ENCODE results near the gene FNDC5. TPM values are rescaled to one million over a fixed set of nuclear protein-coding genes. Genes with fewer than 3 reads are reported as not detected.

FNDC5 gene
- polyA plus RNA-seq, 2 of the 4 experiments (the other 2 are of a cell fraction), result 0.26 to 0.99 TPM

GRCh38 chr1:32900371-32900955 lies 29.8 kb upstream of the FNDC5 start:
- Histone ChIP-seq H3K9me3 (no peaks in the 10 kb centered on the region), H3K4me2 (peak overlapping the region; percentile 75), H3K4me1 (peaks cover 14% of the 10 kb centered on the region; the same call in 2 of the 3 replicates), H3K4me3 (peak overlapping the region; percentile 79), H3K27ac (peak overlapping the region; percentile 80 to 97)
- POLR2A ChIA-PET, result no interaction called here
- no peak for DNase-seq (ENCODE audit: low read depth in 1 of 2, low spot score in 1 of 2)
- ATAC-seq, result peak in 1 of 2 experiments; percentile 30; a peak in 3 of 6 replicates
- no peak for TF ChIP-seq CBX2 (IDR thresholded peaks at IDR 0.05; ENCODE audit: borderline replicate concordance, low read depth)
- no peak for TF ChIP-seq SMC3 (IDR thresholded peaks at IDR 0.05)
- no peak for TF ChIP-seq ATOH8 (CRISPR knock-in tag; IDR thresholded peaks at IDR 0.05; ENCODE audit: low read depth)
- no peak for TF ChIP-seq RFX5 (IDR thresholded peaks at IDR 0.05)
- TF ChIP-seq RARB (CRISPR knock-in tag; IDR thresholded peaks at IDR 0.05), result no peak
- no peak for TF ChIP-seq CHD2 (IDR thresholded peaks at IDR 0.05; ENCODE audit: low read length, partially characterized antibody)
- TF ChIP-seq RNF2 (IDR thresholded peaks at IDR 0.05; ENCODE audit: borderline replicate concordance, low read depth), result no peak
- TF ChIP-seq BHLHE40 (IDR thresholded peaks at IDR 0.05; ENCODE audit: low read depth, low read length), result no peak
- no peak for TF ChIP-seq EHF (CRISPR knock-in tag; IDR thresholded peaks at IDR 0.05)
- TF ChIP-seq, protein P1, sequence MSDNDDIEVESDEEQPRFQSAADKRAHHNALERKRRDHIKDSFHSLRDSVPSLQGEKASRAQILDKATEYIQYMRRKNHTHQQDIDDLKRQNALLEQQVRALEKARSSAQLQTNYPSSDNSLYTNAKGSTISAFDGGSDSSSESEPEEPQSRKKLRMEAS (IDR thresholded peaks at IDR 0.05), result no peak
- no peak for TF ChIP-seq HES2 (IDR thresholded peaks at IDR 0.05)
- no peak for TF ChIP-seq HMGXB4 (CRISPR knock-in tag; IDR thresholded peaks at IDR 0.05; ENCODE audit: borderline replicate concordance)
- TF ChIP-seq CHD4 (IDR thresholded peaks at IDR 0.05; ENCODE audit: borderline replicate concordance), result no peak
- TF ChIP-seq HOXB5 (CRISPR knock-in tag; IDR thresholded peaks at IDR 0.05), result no peak
- no peak for TF ChIP-seq TFCP2L1 (CRISPR knock-in tag; IDR thresholded peaks at IDR 0.05)
- TF ChIP-seq NPAS2 (CRISPR knock-in tag; IDR thresholded peaks at IDR 0.05; ENCODE audit: borderline replicate concordance), result no peak
- FAIRE-seq, result no peak
- CTCF ChIA-PET, result interaction anchor here (2.5 to 4.3 kb wide), 2 partner anchors 13 to 186 kb away, joined by 10 to 30 read pairs; partner anchors contain the start of gene HPCA
- 90% methylated on average over 16 of the region's 22 CpGs for WGBS (ENCODE audit: missing lambda C conversion rate)

DNA sequence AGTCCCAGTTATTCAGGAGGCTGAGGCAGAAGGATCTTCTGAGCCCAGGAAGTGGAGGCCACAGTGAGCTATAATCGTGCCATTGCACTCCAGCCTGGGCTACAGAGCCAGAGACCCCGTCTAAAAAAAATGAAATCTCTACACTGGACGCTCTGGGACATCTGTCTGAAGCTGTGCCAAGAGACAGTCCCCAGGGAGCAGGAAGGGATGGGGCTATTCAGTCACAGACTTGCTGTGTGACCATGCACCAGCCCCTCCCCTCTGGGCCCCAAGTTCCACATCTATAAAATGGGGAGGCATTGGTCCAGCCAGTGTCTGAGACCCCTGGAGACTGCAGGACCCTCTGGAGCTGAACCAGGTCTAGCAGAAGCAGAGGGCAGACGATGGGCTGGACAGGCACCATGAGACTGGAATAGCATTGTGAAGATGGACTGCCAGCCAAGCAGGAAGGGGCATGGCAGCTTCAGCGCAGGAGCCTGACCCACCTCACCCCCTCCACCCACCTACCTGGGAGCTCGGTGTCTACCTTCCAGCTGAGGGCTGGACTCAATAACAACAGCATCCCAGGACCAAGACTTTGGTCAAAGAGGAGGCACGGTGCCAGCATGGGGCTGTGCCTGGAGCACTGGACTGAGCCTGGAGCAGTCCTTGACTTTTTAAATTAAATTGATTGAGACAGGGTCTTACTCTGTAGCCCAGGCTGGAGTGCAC lies 29.0 kb upstream of the FNDC5 start:
- Histone ChIP-seq H3K4me1 (peaks cover 12% of the 10 kb centered on the region; the same call in 2 of the 3 replicates), H3K9me3 (no peaks in the 10 kb centered on the region), H3K4me3 (no peak overlapping the region), H3K27ac (no peak overlapping the region), H3K4me2 (peak overlapping the region; percentile 75; the same call in 2 of the 3 replicates)
- ATAC-seq, result peak in 1 of 2 experiments; percentile 13; a peak in 2 of 6 replicates
- no peak for DNase-seq (ENCODE audit: low read depth in 1 of 2, low spot score in 1 of 2)
- POLR2A ChIA-PET, result interaction anchor here (0.8 kb wide), 1 partner anchor 87 kb away, joined by 4 read pairs; no protein-coding TSS in a partner anchor
- CTCF ChIA-PET, result interaction anchor here (0.6 to 4.3 kb wide), 5 partner anchors 12 to 187 kb away, joined by 3 to 30 read pairs (median 3); partner anchors contain the start of gene HPCA
- no peak for FAIRE-seq
- WGBS (ENCODE audit: missing lambda C conversion rate), result 90% methylated on average over 6 of the region's 7 CpGs
- TF ChIP-seq ZNF302 (CRISPR knock-in tag; IDR thresholded peaks at IDR 0.05) (no peak), POLR2A (IDR thresholded peaks at IDR 0.05; ENCODE audit: low read length) (no peak), CHD2 (IDR thresholded peaks at IDR 0.05; ENCODE audit: low read length, partially characterized antibody) (no peak), RAD21 (conservative IDR thresholded peaks at IDR 0.05 in 1 of 2, IDR thresholded peaks at IDR 0.05 in 1 of 2) (no peak), MAFK (IDR thresholded peaks at IDR 0.05; ENCODE audit: partially characterized antibody) (no peak), NPAS2 (CRISPR knock-in tag; IDR thresholded peaks at IDR 0.05; ENCODE audit: borderline replicate concordance) (no peak), SMC3 (IDR thresholded peaks at IDR 0.05) (no peak), TP53 (CRISPR knock-in tag; IDR thresholded peaks at IDR 0.05) (no peak), ESRRA (IDR thresholded peaks at IDR 0.05; ENCODE audit: borderline replicate concordance, low read length) (no peak), BCL3 (IDR thresholded peaks at IDR 0.05) (no peak), FOXS1 (CRISPR knock-in tag; IDR thresholded peaks at IDR 0.05) (no peak), USF2 (IDR thresholded peaks at IDR 0.05) (no peak), RARB (CRISPR knock-in tag; IDR thresholded peaks at IDR 0.05) (no peak)
- TF ChIP-seq, protein P2, sequence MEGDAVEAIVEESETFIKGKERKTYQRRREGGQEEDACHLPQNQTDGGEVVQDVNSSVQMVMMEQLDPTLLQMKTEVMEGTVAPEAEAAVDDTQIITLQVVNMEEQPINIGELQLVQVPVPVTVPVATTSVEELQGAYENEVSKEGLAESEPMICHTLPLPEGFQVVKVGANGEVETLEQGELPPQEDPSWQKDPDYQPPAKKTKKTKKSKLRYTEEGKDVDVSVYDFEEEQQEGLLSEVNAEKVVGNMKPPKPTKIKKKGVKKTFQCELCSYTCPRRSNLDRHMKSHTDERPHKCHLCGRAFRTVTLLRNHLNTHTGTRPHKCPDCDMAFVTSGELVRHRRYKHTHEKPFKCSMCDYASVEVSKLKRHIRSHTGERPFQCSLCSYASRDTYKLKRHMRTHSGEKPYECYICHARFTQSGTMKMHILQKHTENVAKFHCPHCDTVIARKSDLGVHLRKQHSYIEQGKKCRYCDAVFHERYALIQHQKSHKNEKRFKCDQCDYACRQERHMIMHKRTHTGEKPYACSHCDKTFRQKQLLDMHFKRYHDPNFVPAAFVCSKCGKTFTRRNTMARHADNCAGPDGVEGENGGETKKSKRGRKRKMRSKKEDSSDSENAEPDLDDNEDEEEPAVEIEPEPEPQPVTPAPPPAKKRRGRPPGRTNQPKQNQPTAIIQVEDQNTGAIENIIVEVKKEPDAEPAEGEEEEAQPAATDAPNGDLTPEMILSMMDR (IDR thresholded peaks at IDR 0.05), result no peak
- TF ChIP-seq, protein P3, sequence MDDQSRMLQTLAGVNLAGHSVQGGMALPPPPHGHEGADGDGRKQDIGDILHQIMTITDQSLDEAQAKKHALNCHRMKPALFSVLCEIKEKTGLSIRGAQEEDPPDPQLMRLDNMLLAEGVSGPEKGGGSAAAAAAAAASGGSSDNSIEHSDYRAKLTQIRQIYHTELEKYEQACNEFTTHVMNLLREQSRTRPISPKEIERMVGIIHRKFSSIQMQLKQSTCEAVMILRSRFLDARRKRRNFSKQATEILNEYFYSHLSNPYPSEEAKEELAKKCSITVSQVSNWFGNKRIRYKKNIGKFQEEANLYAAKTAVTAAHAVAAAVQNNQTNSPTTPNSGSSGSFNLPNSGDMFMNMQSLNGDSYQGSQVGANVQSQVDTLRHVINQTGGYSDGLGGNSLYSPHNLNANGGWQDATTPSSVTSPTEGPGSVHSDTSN (IDR thresholded peaks at IDR 0.05), result no peak
